ENCODE results near the gene CD8B.

Gene CD8B

DNA sequence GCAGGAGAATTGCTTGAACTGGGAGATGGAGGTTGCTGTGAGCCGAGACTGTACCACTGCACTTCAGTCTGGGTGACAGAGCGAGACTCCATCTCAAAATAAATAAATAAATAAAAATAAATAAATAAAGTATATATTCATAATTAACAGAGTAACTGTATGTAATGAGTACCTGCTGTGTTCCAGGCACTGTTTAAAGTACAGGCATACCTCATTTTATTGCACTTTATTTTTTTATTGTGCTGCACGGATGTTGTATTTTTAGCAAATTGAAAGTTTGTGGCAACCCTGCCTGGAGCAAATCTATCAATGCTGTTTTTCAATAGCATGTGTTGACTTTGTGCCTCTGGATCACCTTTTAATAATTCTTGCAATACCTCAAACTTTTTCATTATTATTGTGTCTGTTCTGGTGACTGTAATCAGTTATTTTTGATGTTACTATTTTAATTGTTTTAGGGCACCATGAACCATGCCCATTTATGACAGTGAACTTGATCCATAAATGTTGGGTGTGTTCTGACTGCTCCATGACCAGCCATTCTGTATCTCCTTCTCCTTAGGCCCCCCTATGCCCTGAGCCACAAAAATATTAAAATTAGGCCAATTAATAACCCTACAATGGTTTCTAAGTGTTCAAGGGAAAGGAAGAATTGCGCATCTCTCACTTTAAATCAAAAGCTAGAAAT is 43.4 kb downstream of the CD8B start:
- no peak overlapping the region for H3K4me3 ChIP-seq (ENCODE audit: low read depth, low read length)
- in situ Hi-C loops (cut with HindIII; ENCODE audit: low sequenced_read_pairs), result no loop called here
- DNase-seq (ENCODE audit: low read depth, low spot score), result no peak
- TF ChIP-seq, protein P1, sequence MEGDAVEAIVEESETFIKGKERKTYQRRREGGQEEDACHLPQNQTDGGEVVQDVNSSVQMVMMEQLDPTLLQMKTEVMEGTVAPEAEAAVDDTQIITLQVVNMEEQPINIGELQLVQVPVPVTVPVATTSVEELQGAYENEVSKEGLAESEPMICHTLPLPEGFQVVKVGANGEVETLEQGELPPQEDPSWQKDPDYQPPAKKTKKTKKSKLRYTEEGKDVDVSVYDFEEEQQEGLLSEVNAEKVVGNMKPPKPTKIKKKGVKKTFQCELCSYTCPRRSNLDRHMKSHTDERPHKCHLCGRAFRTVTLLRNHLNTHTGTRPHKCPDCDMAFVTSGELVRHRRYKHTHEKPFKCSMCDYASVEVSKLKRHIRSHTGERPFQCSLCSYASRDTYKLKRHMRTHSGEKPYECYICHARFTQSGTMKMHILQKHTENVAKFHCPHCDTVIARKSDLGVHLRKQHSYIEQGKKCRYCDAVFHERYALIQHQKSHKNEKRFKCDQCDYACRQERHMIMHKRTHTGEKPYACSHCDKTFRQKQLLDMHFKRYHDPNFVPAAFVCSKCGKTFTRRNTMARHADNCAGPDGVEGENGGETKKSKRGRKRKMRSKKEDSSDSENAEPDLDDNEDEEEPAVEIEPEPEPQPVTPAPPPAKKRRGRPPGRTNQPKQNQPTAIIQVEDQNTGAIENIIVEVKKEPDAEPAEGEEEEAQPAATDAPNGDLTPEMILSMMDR (IDR thresholded peaks at IDR 0.05; ENCODE audit: low read depth, low read length), result no peak

DNA sequence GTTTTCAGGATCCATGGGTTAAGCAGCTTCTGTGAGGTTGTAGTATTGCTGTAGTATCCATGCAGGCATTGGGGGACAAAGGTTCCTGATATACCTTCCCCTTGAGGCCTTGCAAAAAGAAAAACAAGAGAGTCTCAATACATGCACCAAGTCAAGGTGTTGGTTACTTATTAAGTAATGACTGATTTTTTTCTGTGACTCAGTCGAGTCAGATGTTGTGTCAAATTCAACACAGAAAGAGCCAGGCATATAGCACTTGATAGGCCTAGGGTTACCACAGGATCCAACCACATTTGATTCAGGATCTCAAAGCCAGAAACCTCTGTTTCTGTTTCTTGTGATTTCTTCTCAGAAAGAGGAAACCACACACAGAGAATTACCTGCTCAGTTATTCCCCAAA is 46.1 kb downstream of the CD8B start:
- DNase-seq (ENCODE audit: low read depth, low spot score), result no peak
- in situ Hi-C loops (cut with HindIII; ENCODE audit: low sequenced_read_pairs), result no loop called here
- H3K4me3 ChIP-seq (ENCODE audit: low read depth, low read length), result no peak overlapping the region
- TF ChIP-seq, protein P1 (IDR thresholded peaks at IDR 0.05; ENCODE audit: low read depth, low read length), result no peak

DNA sequence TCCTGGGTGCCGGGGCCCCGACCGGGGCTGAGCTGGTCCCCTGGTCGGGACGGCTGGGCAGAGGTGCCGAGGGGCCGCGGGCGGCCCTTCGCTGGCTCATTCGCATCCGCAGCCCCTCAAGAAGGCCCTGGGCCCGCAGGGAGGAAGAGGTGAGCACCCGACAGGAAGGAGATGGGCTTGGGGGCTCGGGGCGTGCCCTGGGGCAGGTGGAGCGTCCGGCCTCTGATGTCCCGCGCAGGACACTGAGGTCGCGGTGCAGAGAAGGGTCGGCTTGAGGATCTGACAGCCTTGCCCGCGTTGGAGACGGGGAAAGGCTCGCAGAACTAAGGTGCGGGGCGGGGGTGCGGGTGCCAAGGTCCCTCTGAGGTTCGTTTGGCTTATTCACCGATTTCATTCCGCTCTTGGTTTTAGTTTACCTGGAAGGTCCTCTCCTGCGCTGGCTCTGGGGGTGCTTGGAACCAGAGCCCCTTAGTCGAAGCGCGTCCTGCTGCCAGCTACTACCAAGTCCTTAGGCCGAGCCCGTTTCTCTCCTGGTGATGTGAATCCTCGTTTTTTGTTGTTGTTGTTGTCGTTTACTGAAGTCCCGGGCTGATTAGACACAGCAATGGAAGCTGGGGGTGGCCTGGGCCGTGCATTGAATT is 52.1 kb downstream of the CD8B start:
- TF ChIP-seq, protein P1 (IDR thresholded peaks at IDR 0.05; ENCODE audit: low read depth, low read length), result no peak
- DNase-seq (ENCODE audit: low read depth, low spot score), result no peak
- in situ Hi-C loops (cut with HindIII; ENCODE audit: low sequenced_read_pairs), result no loop called here
- no peak overlapping the region for H3K4me3 ChIP-seq (ENCODE audit: low read depth, low read length)

DNA sequence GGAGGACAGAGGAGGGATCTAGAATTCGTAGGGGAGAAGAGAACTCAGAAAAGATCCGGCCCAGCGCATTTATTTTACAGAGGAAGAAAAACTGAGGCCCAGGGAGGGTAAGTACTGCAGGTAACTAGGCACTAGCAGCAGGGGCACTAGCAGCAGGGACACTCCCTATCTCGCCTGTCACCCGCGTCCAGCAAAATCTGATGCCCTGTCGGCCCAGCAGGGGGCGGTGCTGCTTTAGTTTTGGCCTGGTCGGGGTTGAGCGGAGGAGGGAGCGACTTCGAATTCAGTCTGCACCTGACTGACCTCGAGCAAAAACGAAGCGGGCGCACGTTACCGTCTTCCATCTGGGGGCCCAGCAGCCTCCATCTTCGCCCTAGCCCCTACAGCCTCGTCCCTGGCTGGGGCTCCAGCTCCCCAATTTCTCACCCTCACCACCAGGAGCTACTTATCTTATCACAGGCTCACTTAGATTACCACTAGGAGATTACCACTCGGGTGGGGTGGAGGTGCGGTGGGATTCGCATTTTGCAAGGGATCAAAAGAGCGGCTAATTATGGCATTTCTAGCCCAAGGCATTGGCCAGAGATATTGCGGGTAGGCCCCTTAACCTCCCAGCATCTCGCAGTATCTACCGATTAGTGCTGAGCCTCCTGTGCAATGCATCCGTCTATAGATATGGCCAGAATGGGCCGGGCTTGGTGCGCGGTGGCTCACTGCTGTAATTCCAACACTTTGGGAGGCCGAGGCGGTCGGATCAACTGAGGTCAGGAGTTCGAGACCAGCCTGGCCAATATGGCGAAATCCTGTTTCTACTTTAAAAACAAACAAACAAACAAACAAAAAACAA is 53.1 kb downstream of the CD8B start:
- in situ Hi-C loops (cut with HindIII; ENCODE audit: low sequenced_read_pairs), result no loop called here
- TF ChIP-seq, protein P1 (IDR thresholded peaks at IDR 0.05; ENCODE audit: low read depth, low read length), result peak; percentile 82
- H3K4me3 ChIP-seq (ENCODE audit: low read depth, low read length), result peak overlapping the region; percentile 41
- peak; percentile 70 for DNase-seq (ENCODE audit: low read depth, low spot score)

DNA sequence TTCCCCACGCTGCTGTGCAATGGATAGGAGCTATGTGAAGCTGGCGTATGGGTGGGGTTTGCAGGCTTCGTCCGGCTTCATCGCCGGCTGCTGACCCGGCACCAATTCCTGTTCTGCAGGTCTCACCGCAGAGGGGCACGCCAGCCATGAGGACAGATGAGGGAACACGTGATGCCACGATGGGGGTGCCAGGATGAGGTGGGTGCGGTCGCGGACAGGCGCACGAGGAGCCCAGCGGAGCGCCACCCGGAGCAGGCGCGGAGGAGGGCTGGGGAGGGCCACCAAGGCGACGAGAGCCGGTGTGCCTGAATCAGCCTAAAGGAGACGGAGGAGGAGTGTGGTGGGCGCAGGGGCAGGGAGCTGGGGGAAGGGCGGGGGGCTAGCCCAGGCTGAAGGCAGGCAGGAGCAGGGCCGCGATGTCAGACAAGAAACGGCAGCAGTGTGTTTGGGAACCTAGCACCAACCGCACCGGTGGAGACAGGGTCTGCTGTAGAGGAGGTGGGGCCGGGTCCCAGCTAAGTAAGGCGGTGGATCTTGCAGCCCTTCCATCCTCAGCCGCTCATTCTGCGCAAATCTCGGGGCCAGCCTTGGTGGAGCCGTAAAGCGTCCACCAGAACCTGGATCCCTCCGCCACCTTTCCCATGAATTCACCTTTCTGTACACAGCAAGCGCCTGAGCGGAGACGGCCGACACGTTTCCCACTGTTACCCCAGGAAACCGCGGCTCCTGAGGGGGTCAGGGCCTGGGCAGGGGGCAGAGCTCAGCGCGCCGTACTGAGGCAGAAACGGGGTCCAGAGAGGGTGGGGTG is 54.0 kb downstream of the CD8B start:
- TF ChIP-seq, protein P1 (IDR thresholded peaks at IDR 0.05; ENCODE audit: low read depth, low read length), result no peak
- peak; percentile 23 for DNase-seq (ENCODE audit: low read depth, low spot score)
- in situ Hi-C loops (cut with HindIII; ENCODE audit: low sequenced_read_pairs), result no loop called here
- peak overlapping the region; percentile 41 for H3K4me3 ChIP-seq (ENCODE audit: low read depth, low read length)

DNA sequence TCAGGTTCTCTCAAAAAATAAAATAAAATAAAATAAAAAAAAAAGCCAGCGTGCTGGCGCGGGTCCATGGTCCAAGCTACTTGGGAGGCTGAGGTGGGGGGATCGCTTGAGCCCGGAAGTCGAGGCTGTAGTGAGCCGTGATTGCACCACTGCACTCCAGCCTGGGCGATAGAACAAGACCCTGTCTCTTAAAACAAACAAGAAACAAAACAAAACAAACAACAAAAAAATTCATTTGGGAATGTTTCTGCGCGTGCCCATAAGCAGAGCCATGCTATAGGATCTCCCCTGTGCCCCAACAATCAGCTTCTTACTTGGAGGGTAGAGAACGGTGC is 54.6 kb downstream of the CD8B start:
- no peak for DNase-seq (ENCODE audit: low read depth, low spot score)
- H3K4me3 ChIP-seq (ENCODE audit: low read depth, low read length), result peak overlapping the region; percentile 41
- TF ChIP-seq, protein P1 (IDR thresholded peaks at IDR 0.05; ENCODE audit: low read depth, low read length), result no peak
- in situ Hi-C loops (cut with HindIII; ENCODE audit: low sequenced_read_pairs), result no loop called here

All from astrocyte of the spinal cord (primary cell).